Naive thymus-derived CD8-positive, alpha-beta T cell (primary cell): ENCODE results near the gene MMRN2. TPM values are rescaled to one million over a fixed set of nuclear protein-coding genes. Genes with fewer than 3 reads are reported as not detected.
"Not testable (repeated sequence)": the region's sequence is repeated elsewhere in the genome, so short reads cannot be mapped to it uniquely, and the experiment has no call there.

Experiments used
- ATAC-seq, 2 donors: fragments of 150-1000 bp; cut with Tn5 transposase in 1 of 2; sonication (Bioruptor Pico), chemical (Tn5 transposase) in 1 of 2; 1 replicate in 1 of 2; 2 replicates in 1 of 2; pipeline ENCODE4 v1.10.0; 2021; ENCODE audit warnings: mild to moderate bottlenecking in 2 of 2, moderate library complexity in 2 of 2
- POLR2A ChIA-PET: fragments of 350-600 bp; sonication (Branson Sonifier 250); formaldehyde crosslinking; loops from one replicate; lab custom pipeline; 2021; ENCODE audit warnings: antibody characterized with exemption; lab: Charles Lee
- DNase-seq, 10 donors: peaks; one replicate each; pipeline versions ENCODE4 v3.0.0 to v3.0.0-alpha.2; 2020 to 2022
- H3K27ac Mint-ChIP-seq, 10 donors: one replicate each; pipeline ENCODE4 v1.8.0; 2020 to 2022; ENCODE audit warnings: mild to moderate bottlenecking in 10 of 10, mixed read lengths in 10 of 10, moderate library complexity in 4 of 10, inconsistent platforms in 1 of 10
- H3K27me3 Mint-ChIP-seq, 5 donors: one replicate each; pipeline ENCODE4 v1.8.0; 2021 to 2022; ENCODE audit warnings: mixed read lengths in 5 of 5
- H3K36me3 Mint-ChIP-seq, 3 donors: one replicate each; pipeline ENCODE4 v1.8.0; 2020 to 2022; ENCODE audit warnings: mixed read lengths in 3 of 3, mild to moderate bottlenecking in 2 of 3, inconsistent platforms in 1 of 3
- H3K4me1 Mint-ChIP-seq, 4 donors: one replicate each; pipeline ENCODE4 v1.8.0; 2021 to 2022; ENCODE audit warnings: mixed read lengths in 4 of 4
- H3K4me3 Mint-ChIP-seq, 10 donors: one replicate each; pipeline ENCODE4 v1.8.0; 2020 to 2022; ENCODE audit warnings: mild to moderate bottlenecking in 10 of 10, mixed read lengths in 10 of 10, moderate library complexity in 6 of 10, inconsistent platforms in 1 of 10
- H3K9me3 Mint-ChIP-seq, 9 donors: one replicate each; pipeline ENCODE4 v1.8.0; 2020 to 2022; ENCODE audit warnings: mixed read lengths in 9 of 9, mild to moderate bottlenecking in 3 of 9, inconsistent platforms in 1 of 9, moderate library complexity in 1 of 9
- polyA plus RNA-seq, 3 donors: library from polyadenylated mRNA; unstranded; fragments of 300-500 nt; fragmentation: Illumina TruSeq; gene quantifications; one replicate each; pipeline ENCODE4 v1.2.3, GENCODE V29; 2021
- total RNA-seq, 8 experiments: library from RNA in 2 of 8; stranded (reverse) in 2 of 8; gene quantifications; one replicate each; pipeline ENCODE4 v1.2.3 and lab custom pipeline; 2021 to 2026

MMRN2 gene
- total and polyA plus RNA-seq, 5 experiments from 2014 or later = 0.11 to 1.2 (median 0.74) TPM; not detected in 2

GRCh38 chr10:86979296-86979818 is 21.9 kb upstream of the MMRN2 start:
- POLR2A ChIA-PET = interaction anchor here (1.0 kb wide), 1 partner anchor 10 kb away, joined by 3 read pairs; no protein-coding TSS in a partner anchor
- H3K4me3 Mint-ChIP-seq = no peak overlapping the region
- ATAC-seq = no peak
- no peak overlapping the region for H3K27ac Mint-ChIP-seq
- no peaks in the 10 kb centered on the region for H3K4me1 Mint-ChIP-seq
- H3K27me3 Mint-ChIP-seq = peaks cover 0 to 3% (median 0%) of the 10 kb centered on the region in 5 donors
- DNase-seq = no peak
- no peaks in the 10 kb centered on the region for H3K9me3 Mint-ChIP-seq
- no peaks in the 10 kb centered on the region for H3K36me3 Mint-ChIP-seq

- H3K4me1 Mint-ChIP-seq, DNase-seq, H3K4me3 Mint-ChIP-seq, H3K36me3 Mint-ChIP-seq, POLR2A ChIA-PET, H3K27me3 Mint-ChIP-seq, H3K27ac Mint-ChIP-seq, ATAC-seq, H3K9me3 Mint-ChIP-seq: not testable (repeated sequence)
These were observed 21.0 kb upstream of the MMRN2 start for GRCh38 chr10:86978457-86978856.

GRCh38 chr10:86976362-86977056 is 19.1 kb upstream of the MMRN2 start:
- Mint-ChIP-seq H3K4me3 (no peak overlapping the region), H3K4me1 (peaks cover 7 to 17% (median 10%) of the 10 kb centered on the region in 4 donors), H3K27me3 (peaks cover 0 to 3% (median 0%) of the 10 kb centered on the region in 5 donors), H3K9me3 (no peaks in the 10 kb centered on the region), H3K27ac (no peak overlapping the region), H3K36me3 (no peaks in the 10 kb centered on the region)
- POLR2A ChIA-PET = no interaction called here
- ATAC-seq = no peak
- peak in 1 of 10 donors; percentile 23 for DNase-seq

- H3K27ac Mint-ChIP-seq = peak overlapping the region in 2 of 10 donors; percentile 33 to 60
- peaks cover 9 to 28% (median 21%) of the 10 kb centered on the region in 4 donors for H3K4me1 Mint-ChIP-seq
- H3K4me3 Mint-ChIP-seq = no peak overlapping the region
- no peaks in the 10 kb centered on the region for H3K9me3 Mint-ChIP-seq
- no peaks in the 10 kb centered on the region for H3K36me3 Mint-ChIP-seq
- H3K27me3 Mint-ChIP-seq = peaks cover 0 to 3% (median 0%) of the 10 kb centered on the region in 5 donors
- ATAC-seq (no peak), DNase-seq (no peak)
- POLR2A ChIA-PET = interaction anchor here (0.5 to 0.6 kb wide), 2 partner anchors 8 to 122 kb away, joined by 3 to 11 read pairs; no protein-coding TSS in a partner anchor
These were observed 17.1 kb upstream of the MMRN2 start for GRCh38 chr10:86974484-86974883.

- POLR2A ChIA-PET = no interaction called here
- no peak for DNase-seq
- no peak for ATAC-seq
- H3K4me1 Mint-ChIP-seq = peaks cover 11 to 43% (median 31%) of the 10 kb centered on the region in 4 donors
- peak overlapping the region; percentile 58 to 98 (median 90) for H3K27ac Mint-ChIP-seq
- no peaks in the 10 kb centered on the region for H3K9me3 Mint-ChIP-seq
- H3K36me3 Mint-ChIP-seq = no peaks in the 10 kb centered on the region
- peak overlapping the region; percentile 27 to 79 (median 60) for H3K4me3 Mint-ChIP-seq
- H3K27me3 Mint-ChIP-seq = peaks cover 0 to 2% (median 0%) of the 10 kb centered on the region in 5 donors
These were observed 15.4 kb upstream of the MMRN2 start for GRCh38 chr10:86972613-86973380.

GRCh38 chr10:86971232-86971991 is 14.0 kb upstream of the MMRN2 start:
- Mint-ChIP-seq H3K36me3 (no peaks in the 10 kb centered on the region), H3K4me3 (peak overlapping the region; percentile 80 to 91 (median 86)), H3K4me1 (peaks cover 16 to 57% (median 40%) of the 10 kb centered on the region in 4 donors), H3K9me3 (no peaks in the 10 kb centered on the region), H3K27me3 (peaks cover 0 to 2% (median 0%) of the 10 kb centered on the region in 5 donors), H3K27ac (peak overlapping the region; percentile 87 to 98 (median 96))
- POLR2A ChIA-PET = interaction anchor here (0.9 to 2.2 kb wide), 8 partner anchors 9 to 260 kb away, joined by 3 to 26 read pairs (median 4); partner anchors contain the start of genes GLUD1 and SHLD2
- peak; percentile 83 for ATAC-seq
- peak; percentile 88 to 95 (median 92) for DNase-seq

GRCh38 chr10:86970982-86971231 is 13.5 kb upstream of the MMRN2 start:
- H3K27ac Mint-ChIP-seq = peak overlapping the region; percentile 79 to 97 (median 90)
- ATAC-seq (no peak), DNase-seq (no peak)
- H3K4me3 Mint-ChIP-seq = peak overlapping the region; percentile 75 to 89 (median 81)
- no peaks in the 10 kb centered on the region for H3K9me3 Mint-ChIP-seq
- POLR2A ChIA-PET = interaction anchor here (0.9 to 2.2 kb wide), 8 partner anchors 8 to 259 kb away, joined by 3 to 26 read pairs (median 4); partner anchors contain the start of genes GLUD1 and SHLD2
- no peaks in the 10 kb centered on the region for H3K36me3 Mint-ChIP-seq
- H3K4me1 Mint-ChIP-seq = peaks cover 17 to 62% (median 45%) of the 10 kb centered on the region in 4 donors
- peaks cover 0 to 2% (median 0%) of the 10 kb centered on the region in 5 donors for H3K27me3 Mint-ChIP-seq

GRCh38 chr10:86970162-86970981 is 13.0 kb upstream of the MMRN2 start:
- Mint-ChIP-seq H3K27ac (peak overlapping the region; percentile 79 to 97 (median 90)), H3K9me3 (no peaks in the 10 kb centered on the region), H3K4me1 (peaks cover 19 to 67% (median 50%) of the 10 kb centered on the region in 4 donors), H3K36me3 (no peaks in the 10 kb centered on the region), H3K4me3 (peak overlapping the region; percentile 75 to 89 (median 81)), H3K27me3 (peaks cover 0 to 2% (median 0%) of the 10 kb centered on the region in 5 donors)
- DNase-seq (no peak), ATAC-seq (no peak)
- POLR2A ChIA-PET = interaction anchor here (0.9 to 2.2 kb wide), 10 partner anchors 8 to 258 kb away, joined by 3 to 26 read pairs (median 4); partner anchors contain the start of genes GLUD1 and SHLD2

- POLR2A ChIA-PET = interaction anchor here (0.9 to 2.7 kb wide), 6 partner anchors 10 to 125 kb away, joined by 3 to 26 read pairs (median 4); partner anchors contain the start of genes GLUD1 and SHLD2
These were observed 12.1 kb upstream of the MMRN2 start for GRCh38 chr10:86969421-86970041.

GRCh38 chr10:86968994-86969355 is 11.6 kb upstream of the MMRN2 start:
- Mint-ChIP-seq H3K27ac (peak overlapping the region in 4 of 10 donors; percentile 69 to 80 (median 74)), H3K9me3 (no peaks in the 10 kb centered on the region), H3K4me3 (peak overlapping the region; percentile 47 to 80 (median 66)), H3K27me3 (peaks cover 0 to 2% (median 0%) of the 10 kb centered on the region in 5 donors), H3K4me1 (peaks cover 19 to 68% (median 50%) of the 10 kb centered on the region in 4 donors), H3K36me3 (no peaks in the 10 kb centered on the region)
- ATAC-seq (no peak), DNase-seq (no peak)
- POLR2A ChIA-PET = interaction anchor here (0.9 to 2.7 kb wide), 5 partner anchors 10 to 29 kb away, joined by 3 to 14 read pairs (median 4); no protein-coding TSS in a partner anchor

More at GRCh38 chr10:86969421-86970041, 12.1 kb upstream of the MMRN2 start:
- Mint-ChIP-seq H3K9me3 (no peaks in the 10 kb centered on the region), H3K4me1 (peaks cover 19 to 68% (median 50%) of the 10 kb centered on the region in 4 donors), H3K4me3 (peak overlapping the region; percentile 31 to 80 (median 72)), H3K27me3 (peaks cover 0 to 2% (median 0%) of the 10 kb centered on the region in 5 donors), H3K36me3 (no peaks in the 10 kb centered on the region), H3K27ac (peak overlapping the region in 7 of 10 donors; percentile 43 to 97 (median 74))
- no peak for ATAC-seq
- DNase-seq = no peak
